ENCODE measurements around the gene ANTXR2.
"Not testable (repeated sequence)": the region's sequence is repeated elsewhere in the genome, so short reads cannot be mapped to it uniquely, and the experiment has no call there.

The ANTXR2 gene

GRCh38 chr4:79907001-79907400, 166.0 kb downstream of the ANTXR2 start:
- no peak for DNase-seq

- no peak for DNase-seq
Observed at GRCh38 chr4:79906303-79906702, 166.7 kb downstream of the ANTXR2 start.

GRCh38 chr4:79905212-79905611, 167.8 kb downstream of the ANTXR2 start:
- no peak for DNase-seq

GRCh38 chr4:79904331-79904730, 168.7 kb downstream of the ANTXR2 start:
- DNase-seq = no peak

- no peak for DNase-seq
Observed at GRCh38 chr4:79900182-79900581, 172.8 kb downstream of the ANTXR2 start.

- no peak for DNase-seq
Observed at GRCh38 chr4:79899481-79899880, 173.5 kb downstream of the ANTXR2 start.

- DNase-seq = no peak
Observed at GRCh38 chr4:79898055-79898454, 175.0 kb downstream of the ANTXR2 start.

GRCh38 chr4:79897174-79897573, 175.9 kb downstream of the ANTXR2 start:
- no peak for DNase-seq

GRCh38 chr4:79893456-79893855, 179.6 kb downstream of the ANTXR2 start:
- no peak for DNase-seq

- not testable (repeated sequence) for DNase-seq
Observed at GRCh38 chr4:79889026-79889425, 184.0 kb downstream of the ANTXR2 start.

- DNase-seq = no peak
Observed at GRCh38 chr4:79886557-79886956, 186.5 kb downstream of the ANTXR2 start.

GRCh38 chr4:79886021-79886420, 187.0 kb downstream of the ANTXR2 start:
- DNase-seq = no peak

GRCh38 chr4:79883290-79883689, 189.7 kb downstream of the ANTXR2 start:
- no peak for DNase-seq

- DNase-seq = no peak
Observed at GRCh38 chr4:79882806-79883205, 190.2 kb downstream of the ANTXR2 start.

- DNase-seq = no peak
Observed at GRCh38 chr4:79881407-79881806, 191.6 kb downstream of the ANTXR2 start.

GRCh38 chr4:79877511-79877910, 195.5 kb downstream of the ANTXR2 start:
- DNase-seq = no peak

GRCh38 chr4:79875344-79875899, 197.6 kb downstream of the ANTXR2 start:
- DNase-seq = no peak

GRCh38 chr4:79874197-79874596, 198.8 kb downstream of the ANTXR2 start:
- DNase-seq = no peak

- DNase-seq = no peak
Observed at GRCh38 chr4:79872738-79873137, 200.3 kb downstream of the ANTXR2 start.

- DNase-seq = no peak
Observed at GRCh38 chr4:79871961-79872360, 201.1 kb downstream of the ANTXR2 start.

- DNase-seq = no peak
Observed at GRCh38 chr4:79869597-79870237, 203.3 kb downstream of the ANTXR2 start.

GRCh38 chr4:79865201-79865597, 207.8 kb downstream of the ANTXR2 start:
- peak; percentile 45 for DNase-seq

- no peak for DNase-seq
Observed at GRCh38 chr4:79864500-79865200, 208.4 kb downstream of the ANTXR2 start.

- DNase-seq = no peak
Observed at GRCh38 chr4:79863333-79863732, 209.7 kb downstream of the ANTXR2 start.

Measured in femur (tissue), 1 donor.